Loucy (cell line): ENCODE measurements around the gene DNAJB9.

Experiments
- H2AFZ ChIP-seq: fragments of 200-600 bp; sonication (generic); 2 replicates; pipeline ENCODE4 v1.6.0; 2016; ENCODE audit warnings: antibody characterized with exemption, mild to moderate bottlenecking, low read length, moderate library complexity
- H3F3A ChIP-seq: fragments of 200-600 bp; 2 replicates; pipeline ENCODE4 v1.6.0; 2016; ENCODE audit warnings: antibody characterized with exemption, low read depth, mild to moderate bottlenecking
- H3K27me3 ChIP-seq: fragments of 200-600 bp; sonication (generic); 2 replicates; pipeline ENCODE4 v1.6.1; 2014; ENCODE audit warnings: low read length, mild to moderate bottlenecking; ENCODE audit not compliant: insufficient read depth, poor library complexity, severe bottlenecking
- H3K36me3 ChIP-seq: fragments of 200-600 bp; sonication (generic); 2 replicates; pipeline ENCODE4 v1.6.1; 2016; ENCODE audit warnings: low read length; ENCODE audit not compliant: insufficient read depth
- H3K4me1 ChIP-seq: fragments of 200-600 bp; sonication (generic); 2 replicates; pipeline ENCODE4 v1.5.1; 2014; ENCODE audit warnings: low read length, mild to moderate bottlenecking; ENCODE audit not compliant: insufficient read depth, poor library complexity, severe bottlenecking
- H3K4me2 ChIP-seq: fragments of 200-600 bp; sonication (generic); 2 replicates; pipeline ENCODE4 v1.6.0; 2014; ENCODE audit warnings: antibody characterized with exemption, low read length, low read depth, mild to moderate bottlenecking; ENCODE audit not compliant: poor library complexity, severe bottlenecking
- H3K4me3 ChIP-seq: fragments of 200-600 bp; sonication (generic); 2 replicates; pipeline ENCODE4 v1.5.1; 2014; ENCODE audit warnings: low read length, mild to moderate bottlenecking, mixed read lengths; ENCODE audit not compliant: poor library complexity, severe bottlenecking
- H3K79me2 ChIP-seq: fragments of 200-600 bp; sonication (generic); 2 replicates; pipeline ENCODE4 v1.6.1; 2014; ENCODE audit warnings: low read length; ENCODE audit not compliant: insufficient read depth
- H3K9ac ChIP-seq: fragments of 200-600 bp; sonication (generic); 2 replicates; pipeline ENCODE4 v1.6.0; 2014; ENCODE audit warnings: mild to moderate bottlenecking, low read depth, low read length, moderate library complexity; ENCODE audit not compliant: poor library complexity, severe bottlenecking
- H3K9me2 ChIP-seq: fragments of 200-600 bp; sonication (generic); replicated peaks from 2 replicates; pipeline ENCODE4 v1.6.1; 2016; ENCODE audit warnings: low read depth, low read length, mixed read lengths
- H3K9me3 ChIP-seq: fragments of 200-600 bp; sonication (generic); 2 replicates; pipeline ENCODE4 v1.6.1; 2014; ENCODE audit warnings: mild to moderate bottlenecking, antibody characterized with exemption, low read length, low read depth; ENCODE audit not compliant: insufficient read depth
- H4K20me1 ChIP-seq: fragments of 200-600 bp; sonication (generic); 2 replicates; pipeline ENCODE4 v1.6.0; 2014; ENCODE audit warnings: antibody characterized with exemption, low read length, mild to moderate bottlenecking; ENCODE audit not compliant: insufficient read depth, poor library complexity, severe bottlenecking
- CTCF ChIP-seq: fragments of 200-600 bp; sonication (generic); conservative IDR thresholded peaks from 2 replicates; pipeline ENCODE4 v1.5.1; 2014; ENCODE audit warnings: mild to moderate bottlenecking, antibody characterized with exemption, low read length
- EZH2phosphoT487 ChIP-seq: fragments of 200-600 bp; IDR thresholded peaks from 2 replicates; pipeline ENCODE4 v1.6.1; 2018; ENCODE audit warnings: antibody characterized with exemption, mild to moderate bottlenecking, moderate library complexity, borderline replicate concordance

The DNAJB9 gene

GRCh38 chr7:108569381-108570145 is at the start of gene DNAJB9, which contains the start of gene THAP5:
Gene DNAJB9 (plus strand): TSS chr7:108569874. CDS start chr7:108571727, 1,853 bp downstream.
Gene THAP5 (minus strand): TSS chr7:108569706. CDS start chr7:108569569, 137 bp downstream.
- TF ChIP-seq EZH2phosphoT487 (no peak), CTCF (no peak)
- Histone ChIP-seq H3K9me3 (no peaks in the 10 kb centered on the region), H3K9me2 (no peaks in the 10 kb centered on the region), H3K4me2 (peak within 1 kb of the TSS; percentile 98), H4K20me1 (peaks cover 46% of the 10 kb centered on the region), H3K36me3 (no peaks in the 10 kb centered on the region), H3K4me3 (peak within 1 kb of the TSS; percentile 91), H3K9ac (peak within 1 kb of the TSS; percentile 97), H3K27me3 (no peaks in the 10 kb centered on the region), H2AFZ (peak within 1 kb of the TSS; percentile 86), H3K4me1 (peaks cover 64% of the 10 kb centered on the region), H3K79me2 (peaks cover 74% of the 10 kb centered on the region), H3F3A (no peaks in the 10 kb centered on the region)

GRCh38 chr7:108522780-108523179 is 46.9 kb upstream of the DNAJB9 start:
- Histone ChIP-seq H3K79me2 (peaks cover 70% of the 10 kb centered on the region), H3K9me2 (no peaks in the 10 kb centered on the region), H3K4me3 (peak overlapping the region; percentile 94), H3K27me3 (no peaks in the 10 kb centered on the region), H2AFZ (no peak overlapping the region), H3K4me1 (peaks cover 61% of the 10 kb centered on the region), H3K9me3 (no peaks in the 10 kb centered on the region), H3F3A (no peaks in the 10 kb centered on the region), H4K20me1 (peaks cover 46% of the 10 kb centered on the region), H3K36me3 (peaks cover 6% of the 10 kb centered on the region; the same call in 1 of the 2 replicates), H3K4me2 (peak overlapping the region; percentile 95), H3K9ac (peak overlapping the region; percentile 73)
- TF ChIP-seq CTCF (no peak), EZH2phosphoT487 (no peak)

GRCh38 chr7:108525327-108525984 is 44.2 kb upstream of the DNAJB9 start:
- no peaks in the 10 kb centered on the region for H3K36me3 ChIP-seq
- H3K9me3 ChIP-seq, result no peaks in the 10 kb centered on the region
- peak overlapping the region; percentile 78 for H2AFZ ChIP-seq
- H3K79me2 ChIP-seq, result peaks cover 48% of the 10 kb centered on the region
- H3K9ac ChIP-seq, result peak overlapping the region; percentile 73
- H3K4me1 ChIP-seq, result peaks cover 46% of the 10 kb centered on the region
- H3F3A ChIP-seq, result no peaks in the 10 kb centered on the region
- no peaks in the 10 kb centered on the region for H3K27me3 ChIP-seq
- TF ChIP-seq CTCF (no peak), EZH2phosphoT487 (no peak)
- H3K9me2 ChIP-seq, result no peaks in the 10 kb centered on the region
- H3K4me2 ChIP-seq, result peak overlapping the region; percentile 95
- peak overlapping the region; percentile 94 for H3K4me3 ChIP-seq
- peaks cover 40% of the 10 kb centered on the region for H4K20me1 ChIP-seq
